K562 (cell line): ENCODE data around the gene PLEKHN1.

Experiments used
- ATF1 ChIP-seq, 2 experiments: fragments of 450-650 bp in 1 of 2; IDR thresholded peaks; 2 replicates each; pipeline ENCODE4 v1.6.1; 2016; ENCODE audit warnings: missing compliant biosample characterization in 1 of 2, missing genetic modification characterization in 1 of 2
- ATF7 ChIP-seq: fragments of 450-650 bp; IDR thresholded peaks from 2 replicates; pipeline ENCODE4 v1.7.1; 2014; ENCODE audit warnings: mild to moderate bottlenecking, moderate library complexity
- CEBPB ChIP-seq: fragments of 450-650 bp; IDR thresholded peaks from 2 replicates; pipeline ENCODE4 v1.6.1; 2016; ENCODE audit warnings: missing genetic modification characterization, missing compliant biosample characterization
- CHD7 ChIP-seq: fragments of 200-600 bp; sonication (generic); IDR thresholded peaks from one replicate; pipeline ENCODE4 v1.6.1; 2012; ENCODE audit warnings: mild to moderate bottlenecking, low read depth, low read length, inconsistent platforms
- CTCF ChIP-seq, 3 experiments: IDR thresholded peaks in 2 of 3; conservative IDR thresholded peaks in 1 of 3; 2 replicates each; pipeline ENCODE4 v1.5.1; 2011 to 2012; ENCODE audit warnings: low read length in 3 of 3, mild to moderate bottlenecking in 3 of 3, control low read depth in 2 of 3, improper control_type of control experiment in 1 of 3, inconsistent platforms in 1 of 3, low read depth in 1 of 3, mixed read lengths in 1 of 3, moderate library complexity in 1 of 3; ENCODE audit not compliant: insufficient read depth in 2 of 3
- ELK1 ChIP-seq: sonication (generic); formaldehyde crosslinking; IDR thresholded peaks from 2 replicates; pipeline ENCODE4 v1.8.1; 2022; ENCODE audit warnings: missing genetic modification reagents
- FOS ChIP-seq: IDR thresholded peaks from 3 replicates; pipeline ENCODE4 v1.6.1; 2011; ENCODE audit not compliant: insufficient read length; ENCODE audit errors: extremely low read depth
- HDGF ChIP-seq: fragments of 450-650 bp; IDR thresholded peaks from 2 replicates; pipeline ENCODE4 v1.6.1; 2016
- HIVEP1 ChIP-seq: fragments of 250-450 bp; sonication (Bioruptor Pico); IDR thresholded peaks from 2 replicates; pipeline ENCODE4 v1.4.0; 2020; ENCODE audit warnings: mild to moderate bottlenecking
- HNRNPK ChIP-seq: fragments of 200-400 bp; formaldehyde crosslinking; IDR thresholded peaks from one replicate; pipeline ENCODE4 v1.6.1; 2018; ENCODE audit warnings: mild to moderate bottlenecking, low read depth, low read length; ENCODE audit not compliant: poor library complexity, severe bottlenecking
- PTTG1 ChIP-seq: fragments of 450-650 bp; IDR thresholded peaks from 2 replicates; pipeline ENCODE4 v1.6.1; 2016; ENCODE audit warnings: low read depth, mild to moderate bottlenecking, missing genetic modification characterization, missing compliant biosample characterization
- RAD51 ChIP-seq: fragments of 450-650 bp; IDR thresholded peaks from 2 replicates; pipeline ENCODE4 v1.7.1; 2016; ENCODE audit warnings: low read depth, mild to moderate bottlenecking, borderline replicate concordance
- ZBTB34 ChIP-seq: fragments of 250-450 bp; sonication (Bioruptor Pico); IDR thresholded peaks from 2 replicates; pipeline ENCODE4 v1.8.0; 2021; ENCODE audit warnings: mild to moderate bottlenecking, moderate library complexity
- ZNF282 ChIP-seq: sonication (generic); formaldehyde crosslinking; IDR thresholded peaks from 2 replicates; pipeline ENCODE4 v1.8.1; 2023; ENCODE audit warnings: missing genetic modification reagents

- no peak for TF ChIP-seq CTCF (IDR thresholded peaks at IDR 0.05 in 2 of 3, conservative IDR thresholded peaks at IDR 0.05 in 1 of 3; ENCODE audit: insufficient read depth in 2 of 3, low read depth in 1 of 3, low read length in 3 of 3)
- no peak for TF ChIP-seq ELK1 (CRISPR knock-in tag)
- no peak for TF ChIP-seq HNRNPK
- TF ChIP-seq RAD51 = no peak
- TF ChIP-seq ZBTB34 (CRISPR knock-in tag) = no peak
- no peak for TF ChIP-seq ATF1 (CRISPR knock-in tag; IDR thresholded peaks at IDR 0.05)
- TF ChIP-seq ATF1 (tag; IDR thresholded peaks at IDR 0.05) = no peak
- TF ChIP-seq HDGF = no peak
- TF ChIP-seq ATF7 = no peak
- TF ChIP-seq HIVEP1 (CRISPR knock-in tag) = no peak
- TF ChIP-seq CEBPB (tag) = no peak
- TF ChIP-seq ZNF282 (CRISPR knock-in tag) = no peak
- TF ChIP-seq FOS = no peak
- no peak for TF ChIP-seq CHD7
- TF ChIP-seq PTTG1 (tag) = no peak
These were observed 58.8 kb downstream of the PLEKHN1 start for GRCh38 chr1:1024771-1025699.
